ENCODE results near the gene PGRMC1. TPM values are rescaled to one million over a fixed set of nuclear protein-coding genes. Genes with fewer than 3 reads are reported as not detected.
"Not testable (repeated sequence)": the region's sequence is repeated elsewhere in the genome, so short reads cannot be mapped to it uniquely, and the experiment has no call there.

The PGRMC1 gene
- total and polyA plus RNA-seq, 3 experiments from 2014 or later, result 19.9 to 50.6 (median 47.4) TPM

DNA sequence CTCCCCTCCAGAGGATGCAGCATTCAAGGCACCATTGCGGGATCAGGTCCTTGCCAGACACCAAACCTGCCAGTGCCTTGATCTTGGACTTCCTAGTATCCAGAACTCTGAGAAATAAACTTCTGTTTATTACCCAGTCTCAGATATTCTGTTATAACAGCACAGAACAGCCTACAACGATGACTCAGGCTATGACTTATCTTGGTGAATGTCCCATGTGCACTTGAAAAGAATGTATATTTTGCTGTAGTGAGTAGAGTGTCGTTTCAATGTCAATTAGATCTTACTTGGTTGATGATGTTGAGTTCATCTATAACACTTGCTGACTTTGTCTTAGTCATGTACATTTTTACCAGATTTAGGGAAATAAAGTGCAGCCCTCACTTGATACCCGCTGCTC, 34.5 kb upstream of the PGRMC1 start:
- no peaks in the 10 kb centered on the region for H3K9me3 ChIP-seq (ENCODE audit: low read length)
- H3K27ac ChIP-seq (ENCODE audit: low read depth, low read length), result no peak overlapping the region
- DNase-seq, result no peak
- ChIA-PET CTCF (no interaction called here), POLR2A (no interaction called here)
- no peaks in the 10 kb centered on the region for H3K36me3 ChIP-seq (ENCODE audit: insufficient read depth, low read length)
- no peaks in the 10 kb centered on the region for H3K9me3 Mint-ChIP-seq
- no peak overlapping the region for H3K4me3 Mint-ChIP-seq
- no peaks in the 10 kb centered on the region for H3K4me1 Mint-ChIP-seq
- H3K27me3 ChIP-seq (ENCODE audit: insufficient read depth, low read length, poor library complexity, severe bottlenecking), result no peaks in the 10 kb centered on the region
- no peak overlapping the region for H3K4me3 ChIP-seq (ENCODE audit: low read length)
- H3K27ac Mint-ChIP-seq, result no peak overlapping the region
- H3K36me3 Mint-ChIP-seq, result peaks cover 0 to 2% (median 0%) of the 10 kb centered on the region in 3 donors
- peaks cover 7 to 17% of the 10 kb centered on the region in 2 donors for H3K27me3 Mint-ChIP-seq
- H3K4me1 ChIP-seq (ENCODE audit: insufficient read depth, low read length), result no peaks in the 10 kb centered on the region

DNA sequence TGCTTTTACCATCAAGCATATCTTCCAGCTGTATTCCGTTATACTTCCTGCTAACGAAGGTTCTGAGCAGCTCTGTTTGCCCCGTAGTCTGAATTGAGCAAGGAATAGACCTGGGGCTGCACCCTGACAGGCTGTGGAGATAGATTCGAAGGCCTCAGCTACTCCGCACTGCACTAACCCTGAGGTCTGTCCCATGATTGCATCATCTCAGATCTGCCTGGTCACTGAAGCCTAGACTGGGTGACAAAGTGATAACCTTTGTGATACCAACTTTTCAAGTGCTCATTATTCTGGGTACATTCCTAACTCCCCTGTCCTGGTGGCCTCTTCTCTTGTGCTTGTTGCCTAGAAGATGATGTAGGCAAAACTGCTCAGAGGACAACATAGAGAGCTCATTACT, 29.9 kb upstream of the PGRMC1 start:
- Mint-ChIP-seq H3K27ac (no peak overlapping the region), H3K4me3 (no peak overlapping the region), H3K4me1 (no peaks in the 10 kb centered on the region), H3K36me3 (no peaks in the 10 kb centered on the region), H3K27me3 (peaks cover 7 to 20% of the 10 kb centered on the region in 2 donors), H3K9me3 (no peaks in the 10 kb centered on the region)
- ChIA-PET POLR2A (no interaction called here), CTCF (no interaction called here)
- Histone ChIP-seq H3K27ac (ENCODE audit: low read depth, low read length) (no peak overlapping the region), H3K36me3 (ENCODE audit: insufficient read depth, low read length) (no peaks in the 10 kb centered on the region), H3K9me3 (ENCODE audit: low read length) (no peaks in the 10 kb centered on the region), H3K4me3 (ENCODE audit: low read length) (no peak overlapping the region), H3K27me3 (ENCODE audit: insufficient read depth, low read length, poor library complexity, severe bottlenecking) (no peaks in the 10 kb centered on the region), H3K4me1 (ENCODE audit: insufficient read depth, low read length) (no peaks in the 10 kb centered on the region)
- no peak for DNase-seq

DNA sequence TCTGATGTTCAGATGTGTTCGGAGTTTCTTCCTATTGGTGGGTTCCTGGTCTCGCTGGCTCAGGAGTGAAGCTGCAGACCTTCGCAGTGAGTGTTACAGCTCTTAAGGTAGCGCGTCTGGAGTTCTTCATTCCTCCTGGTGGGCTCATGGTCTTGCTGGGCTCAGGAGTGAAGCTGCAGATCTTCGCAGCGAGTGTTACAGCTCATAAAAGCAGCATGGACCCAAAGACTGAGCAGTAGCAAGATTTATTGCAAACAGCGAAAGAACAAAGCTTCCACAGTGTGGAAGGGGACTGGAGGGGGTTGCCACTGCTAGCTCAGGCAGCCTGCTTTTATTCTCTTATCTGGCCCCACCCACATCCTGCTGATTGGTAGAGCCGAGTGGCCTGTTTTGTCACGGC, 28.6 kb upstream of the PGRMC1 start:
- H3K27me3 ChIP-seq (ENCODE audit: insufficient read depth, low read length, poor library complexity, severe bottlenecking); H3K4me3 ChIP-seq (ENCODE audit: low read length); POLR2A ChIA-PET; CTCF ChIA-PET; H3K9me3 ChIP-seq (ENCODE audit: low read length); H3K9me3 Mint-ChIP-seq; DNase-seq; H3K4me1 Mint-ChIP-seq; H3K36me3 Mint-ChIP-seq; H3K27ac ChIP-seq (ENCODE audit: low read depth, low read length); H3K36me3 ChIP-seq (ENCODE audit: insufficient read depth, low read length); H3K4me3 Mint-ChIP-seq; H3K4me1 ChIP-seq (ENCODE audit: insufficient read depth, low read length): not testable (repeated sequence)
- Mint-ChIP-seq H3K27me3 (peaks cover 13 to 24% of the 10 kb centered on the region in 2 donors), H3K27ac (peak overlapping the region in 1 of 8 donors; percentile 29)

DNA sequence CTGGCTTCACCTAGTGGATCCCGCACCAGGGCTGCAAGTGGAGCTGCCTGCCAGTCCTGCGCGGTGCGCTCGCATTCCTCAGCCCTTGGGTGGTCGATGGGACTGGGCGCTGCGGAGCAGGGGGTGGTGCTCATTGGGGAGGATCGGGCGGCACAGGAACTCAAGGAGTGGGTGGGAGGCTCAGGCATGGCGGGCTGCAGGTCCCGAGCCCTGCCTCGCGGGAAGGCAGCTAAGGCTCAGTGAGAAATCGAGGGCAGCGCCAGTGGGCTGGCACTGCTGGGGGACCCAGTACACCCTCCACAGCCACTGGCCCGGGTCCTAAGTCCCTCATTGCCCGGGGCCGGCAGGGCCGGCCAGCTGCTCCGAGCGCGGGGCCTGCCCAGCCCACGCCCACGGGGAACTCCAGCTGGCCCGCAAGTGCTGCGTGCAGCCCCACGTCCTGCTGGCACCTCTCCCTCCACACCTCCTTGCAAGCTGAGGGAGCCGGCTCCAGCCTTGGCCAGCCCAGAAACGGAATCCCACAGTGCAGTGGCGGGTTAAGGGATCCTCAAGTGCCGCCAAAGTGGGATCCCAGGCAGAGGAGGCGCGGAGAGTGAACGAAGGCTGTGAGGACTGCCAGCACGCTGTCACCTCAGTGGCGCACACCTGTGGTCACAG, 27.6 kb upstream of the PGRMC1 start:
- no peak for DNase-seq
- Mint-ChIP-seq H3K4me3 (no peak overlapping the region), H3K27me3 (peaks cover 11 to 33% of the 10 kb centered on the region in 2 donors), H3K27ac (peak overlapping the region in 1 of 8 donors; percentile 29), H3K9me3 (no peaks in the 10 kb centered on the region), H3K4me1 (no peaks in the 10 kb centered on the region), H3K36me3 (no peaks in the 10 kb centered on the region)
- ChIA-PET POLR2A (no interaction called here), CTCF (no interaction called here)
- Histone ChIP-seq H3K4me1 (ENCODE audit: insufficient read depth, low read length) (no peaks in the 10 kb centered on the region), H3K27me3 (ENCODE audit: insufficient read depth, low read length, poor library complexity, severe bottlenecking) (no peaks in the 10 kb centered on the region), H3K27ac (ENCODE audit: low read depth, low read length) (no peak overlapping the region), H3K4me3 (ENCODE audit: low read length) (no peak overlapping the region), H3K9me3 (ENCODE audit: low read length) (no peaks in the 10 kb centered on the region), H3K36me3 (ENCODE audit: insufficient read depth, low read length) (no peaks in the 10 kb centered on the region)

DNA sequence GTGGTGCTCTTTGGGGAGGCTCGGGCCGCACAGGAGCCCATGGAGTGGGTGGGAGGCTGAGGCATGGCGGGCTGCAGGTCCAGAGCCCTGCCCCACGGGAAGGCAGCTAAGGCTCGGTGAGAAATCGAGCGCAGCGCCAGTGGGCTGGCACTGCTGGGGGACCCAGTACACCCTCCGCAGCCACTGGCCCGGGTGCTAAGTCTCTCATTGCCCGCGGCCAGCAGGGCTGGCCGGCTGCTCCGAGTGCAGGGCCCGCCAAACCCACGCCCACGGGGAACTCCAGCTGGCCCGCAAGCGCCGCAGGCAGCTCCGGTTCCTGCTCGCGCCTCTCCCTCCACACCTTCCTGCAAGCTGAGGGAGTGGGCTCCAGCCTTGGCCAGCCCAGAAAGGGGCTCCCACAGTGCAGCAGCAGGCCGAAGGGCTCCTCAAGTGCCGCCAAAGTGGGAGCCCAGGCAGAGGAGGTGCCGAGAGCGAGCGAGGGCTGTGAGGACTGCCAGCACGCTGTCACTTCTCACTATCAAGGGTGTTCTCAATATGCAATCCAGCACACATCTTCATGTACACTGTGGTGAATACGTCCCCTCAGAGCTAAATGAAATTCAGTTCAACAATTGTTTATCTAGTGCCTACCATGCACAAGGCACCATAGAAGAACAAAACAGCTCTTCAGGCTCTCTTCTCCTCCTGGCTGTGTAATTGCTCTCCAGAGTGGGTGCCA, 25.0 kb upstream of the PGRMC1 start:
- POLR2A ChIA-PET; H3K9me3 Mint-ChIP-seq; CTCF ChIA-PET; H3K36me3 ChIP-seq (ENCODE audit: insufficient read depth, low read length); H3K27me3 ChIP-seq (ENCODE audit: insufficient read depth, low read length, poor library complexity, severe bottlenecking); H3K36me3 Mint-ChIP-seq; H3K4me3 Mint-ChIP-seq; H3K4me1 ChIP-seq (ENCODE audit: insufficient read depth, low read length); H3K4me1 Mint-ChIP-seq; H3K27ac ChIP-seq (ENCODE audit: low read depth, low read length); DNase-seq; H3K9me3 ChIP-seq (ENCODE audit: low read length); H3K27ac Mint-ChIP-seq; H3K4me3 ChIP-seq (ENCODE audit: low read length): not testable (repeated sequence)
- peaks cover 17 to 30% of the 10 kb centered on the region in 2 donors for H3K27me3 Mint-ChIP-seq

DNA sequence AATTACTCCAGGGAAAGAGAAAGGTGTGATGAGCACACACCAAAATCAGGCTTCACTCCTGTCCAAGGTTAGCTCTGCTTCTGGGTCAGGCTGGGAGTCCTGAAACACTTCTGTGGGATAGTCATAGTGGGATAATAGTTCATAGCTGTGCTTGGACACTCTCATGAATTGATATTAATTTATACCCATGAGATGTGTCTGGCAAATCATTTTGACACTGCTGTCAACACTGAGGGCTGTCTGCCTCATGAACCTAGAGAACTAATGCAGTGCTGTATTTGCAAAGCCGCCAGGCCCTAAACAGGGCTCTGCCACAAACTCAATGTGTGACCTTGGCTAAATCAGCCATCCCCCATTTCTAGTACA, 24.5 kb upstream of the PGRMC1 start:
- Histone ChIP-seq H3K27ac (ENCODE audit: low read depth, low read length) (no peak overlapping the region), H3K27me3 (ENCODE audit: insufficient read depth, low read length, poor library complexity, severe bottlenecking) (no peaks in the 10 kb centered on the region), H3K36me3 (ENCODE audit: insufficient read depth, low read length) (no peaks in the 10 kb centered on the region), H3K4me3 (ENCODE audit: low read length) (no peak overlapping the region), H3K9me3 (ENCODE audit: low read length) (no peaks in the 10 kb centered on the region), H3K4me1 (ENCODE audit: insufficient read depth, low read length) (no peaks in the 10 kb centered on the region)
- Mint-ChIP-seq H3K36me3 (no peaks in the 10 kb centered on the region), H3K4me1 (no peaks in the 10 kb centered on the region), H3K27me3 (peaks cover 16 to 28% of the 10 kb centered on the region in 2 donors), H3K27ac (no peak overlapping the region), H3K9me3 (no peaks in the 10 kb centered on the region), H3K4me3 (no peak overlapping the region)
- ChIA-PET POLR2A (no interaction called here), CTCF (no interaction called here)
- DNase-seq, result no peak

DNA sequence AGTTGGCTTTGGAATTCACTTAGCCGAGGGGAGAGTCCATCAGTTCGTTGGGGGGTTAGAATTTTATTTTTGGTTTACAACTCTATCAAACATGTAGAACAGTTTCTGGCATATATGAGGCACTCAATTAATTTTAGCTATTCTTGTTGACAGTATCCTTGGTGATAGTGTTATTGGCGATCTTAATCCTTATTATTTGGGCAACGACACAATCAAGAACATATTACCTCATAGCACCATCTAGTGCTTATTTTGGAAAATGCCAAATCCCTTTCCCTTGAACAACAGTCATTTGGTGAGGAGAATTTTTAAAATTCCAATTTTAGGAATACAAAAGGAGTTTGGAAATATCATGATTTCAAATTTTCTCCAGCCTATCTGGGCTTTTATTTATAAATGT, 17.9 kb upstream of the PGRMC1 start:
- H3K27ac Mint-ChIP-seq, result no peak overlapping the region
- Histone ChIP-seq H3K9me3 (ENCODE audit: low read length) (no peaks in the 10 kb centered on the region), H3K4me1 (ENCODE audit: insufficient read depth, low read length) (no peaks in the 10 kb centered on the region), H3K27ac (ENCODE audit: low read depth, low read length) (no peak overlapping the region), H3K27me3 (ENCODE audit: insufficient read depth, low read length, poor library complexity, severe bottlenecking) (no peaks in the 10 kb centered on the region), H3K36me3 (ENCODE audit: insufficient read depth, low read length) (no peaks in the 10 kb centered on the region), H3K4me3 (ENCODE audit: low read length) (no peak overlapping the region)
- peaks cover 20 to 35% of the 10 kb centered on the region in 2 donors for H3K27me3 Mint-ChIP-seq
- ChIA-PET POLR2A (no interaction called here), CTCF (no interaction called here)
- DNase-seq, result no peak
- H3K36me3 Mint-ChIP-seq, result no peaks in the 10 kb centered on the region
- H3K9me3 Mint-ChIP-seq, result no peaks in the 10 kb centered on the region
- no peak overlapping the region for H3K4me3 Mint-ChIP-seq
- no peaks in the 10 kb centered on the region for H3K4me1 Mint-ChIP-seq

DNA sequence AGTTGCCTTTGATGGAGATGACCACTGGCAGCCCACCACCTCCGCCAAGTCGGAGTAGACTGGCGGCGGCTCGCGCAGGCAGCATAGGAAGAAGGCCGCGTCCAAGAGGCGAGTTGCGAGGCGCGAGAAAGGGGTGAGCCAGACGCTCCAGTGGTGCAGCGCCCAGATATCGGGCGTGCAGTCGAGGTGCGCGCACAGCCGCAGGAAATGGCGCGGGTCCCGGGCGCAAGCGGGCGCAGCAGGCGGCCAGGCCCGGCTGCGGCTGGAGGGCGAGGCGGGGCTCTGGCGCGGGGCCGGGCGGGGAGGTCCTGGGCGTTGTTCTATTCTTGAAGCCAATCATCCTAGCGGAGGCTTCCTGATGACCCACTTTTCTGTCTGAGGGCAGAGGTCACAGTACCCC, 13.2 kb upstream of the PGRMC1 start:
- Mint-ChIP-seq H3K4me1 (no peaks in the 10 kb centered on the region), H3K27me3 (peaks cover 9 to 45% of the 10 kb centered on the region in 2 donors), H3K27ac (no peak overlapping the region), H3K36me3 (no peaks in the 10 kb centered on the region), H3K9me3 (peaks cover 0 to 2% (median 0%) of the 10 kb centered on the region in 5 donors), H3K4me3 (no peak overlapping the region)
- ChIA-PET CTCF (no interaction called here), POLR2A (no interaction called here)
- Histone ChIP-seq H3K27ac (ENCODE audit: low read depth, low read length) (no peak overlapping the region), H3K9me3 (ENCODE audit: low read length) (no peaks in the 10 kb centered on the region), H3K4me3 (ENCODE audit: low read length) (no peak overlapping the region), H3K36me3 (ENCODE audit: insufficient read depth, low read length) (no peaks in the 10 kb centered on the region), H3K4me1 (ENCODE audit: insufficient read depth, low read length) (no peaks in the 10 kb centered on the region), H3K27me3 (ENCODE audit: insufficient read depth, low read length, poor library complexity, severe bottlenecking) (no peaks in the 10 kb centered on the region)
- DNase-seq, result no peak

Measured in CD8-positive, alpha-beta memory T cell (primary cell).